ENCODE measurements around the gene PTCHD4. TPM values are rescaled to one million over a fixed set of nuclear protein-coding genes. Genes with fewer than 3 reads are reported as not detected.
A peak's percentile ranks its signal among the peaks of the same experiment; 100 is the strongest.
"Not testable (repeated sequence)": the region's sequence is repeated elsewhere in the genome, so short reads cannot be mapped to it uniquely, and the experiment has no call there.

Gene PTCHD4
- polyA plus RNA-seq (2012; ENCODE audit: missing spikeins), result not detected

GRCh38 chr6:48111143-48111506 is at the start of gene PTCHD4:
Gene PTCHD4, minus strand, starts transcription at chr6:48111197. Its CDS starts 42,240 bp downstream, at chr6:48068957.
- TF ChIP-seq POLR2AphosphoS5 (IDR thresholded peaks at IDR 0.05; ENCODE audit: low read depth, low read length) (no peak), POLR2A (IDR thresholded peaks at IDR 0.05; ENCODE audit: low read depth, low read length) (no peak), TAF1 (IDR thresholded peaks at IDR 0.05; ENCODE audit: borderline replicate concordance, low read depth, low read length) (no peak)
- no peak for DNase-seq (ENCODE audit: insufficient read length)
- FAIRE-seq, result peak; percentile 58

GRCh38 chr6:48151142-48151541 is 40.1 kb upstream of the PTCHD4 start:
- TF ChIP-seq POLR2A (IDR thresholded peaks at IDR 0.05; ENCODE audit: low read depth, low read length) (no peak), TAF1 (IDR thresholded peaks at IDR 0.05; ENCODE audit: borderline replicate concordance, low read depth, low read length) (no peak), POLR2AphosphoS5 (IDR thresholded peaks at IDR 0.05; ENCODE audit: low read depth, low read length) (no peak)
- FAIRE-seq, result no peak
- DNase-seq (ENCODE audit: insufficient read length), result no peak

- no peak for TF ChIP-seq POLR2AphosphoS5 (IDR thresholded peaks at IDR 0.05; ENCODE audit: low read depth, low read length)
- TF ChIP-seq TAF1 (IDR thresholded peaks at IDR 0.05; ENCODE audit: borderline replicate concordance, low read depth, low read length), result no peak
- no peak for TF ChIP-seq POLR2A (IDR thresholded peaks at IDR 0.05; ENCODE audit: low read depth, low read length)
- FAIRE-seq (no peak), DNase-seq (ENCODE audit: insufficient read length) (no peak)
Measured at GRCh38 chr6:48150701-48151100, 39.7 kb upstream of the PTCHD4 start.

DNA sequence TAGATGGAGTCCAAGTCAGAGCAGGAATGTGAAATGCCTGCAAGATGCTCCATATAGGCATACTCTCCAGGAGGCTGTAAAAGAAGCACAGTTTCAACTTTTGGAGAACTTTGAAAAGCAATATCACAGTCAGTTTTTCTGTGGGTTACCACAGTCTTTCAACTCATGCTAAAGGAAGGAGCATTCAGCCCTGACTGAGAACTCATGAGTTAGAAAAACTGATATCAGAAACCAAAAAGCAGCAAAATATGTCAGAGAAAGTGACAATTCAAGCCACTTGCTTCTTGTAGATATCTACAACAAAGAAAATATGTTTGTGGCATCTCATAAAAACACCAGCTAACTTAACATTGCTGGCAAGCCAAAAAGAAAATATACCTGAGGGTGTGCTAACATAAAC is 36.1 kb upstream of the PTCHD4 start:
- DNase-seq (ENCODE audit: insufficient read length) (no peak), FAIRE-seq (no peak)
- TF ChIP-seq TAF1 (IDR thresholded peaks at IDR 0.05; ENCODE audit: borderline replicate concordance, low read depth, low read length), result no peak
- no peak for TF ChIP-seq POLR2A (IDR thresholded peaks at IDR 0.05; ENCODE audit: low read depth, low read length)
- TF ChIP-seq POLR2AphosphoS5 (IDR thresholded peaks at IDR 0.05; ENCODE audit: low read depth, low read length), result no peak

- no peak for TF ChIP-seq TAF1 (IDR thresholded peaks at IDR 0.05; ENCODE audit: borderline replicate concordance, low read depth, low read length)
- no peak for TF ChIP-seq POLR2AphosphoS5 (IDR thresholded peaks at IDR 0.05; ENCODE audit: low read depth, low read length)
- TF ChIP-seq POLR2A (IDR thresholded peaks at IDR 0.05; ENCODE audit: low read depth, low read length), result no peak
- DNase-seq (ENCODE audit: insufficient read length) (no peak), FAIRE-seq (no peak)
Measured at GRCh38 chr6:48144021-48144420, 33.0 kb upstream of the PTCHD4 start.

- TF ChIP-seq POLR2A (IDR thresholded peaks at IDR 0.05; ENCODE audit: low read depth, low read length) (no peak), TAF1 (IDR thresholded peaks at IDR 0.05; ENCODE audit: borderline replicate concordance, low read depth, low read length) (no peak), POLR2AphosphoS5 (IDR thresholded peaks at IDR 0.05; ENCODE audit: low read depth, low read length) (no peak)
- DNase-seq (ENCODE audit: insufficient read length) (no peak), FAIRE-seq (no peak)
Measured at GRCh38 chr6:48141975-48142374, 31.0 kb upstream of the PTCHD4 start.

GRCh38 chr6:48139818-48140614 is 29.0 kb upstream of the PTCHD4 start:
- TF ChIP-seq POLR2A (IDR thresholded peaks at IDR 0.05; ENCODE audit: low read depth, low read length) (no peak), TAF1 (IDR thresholded peaks at IDR 0.05; ENCODE audit: borderline replicate concordance, low read depth, low read length) (no peak), POLR2AphosphoS5 (IDR thresholded peaks at IDR 0.05; ENCODE audit: low read depth, low read length) (no peak)
- FAIRE-seq, result no peak
- DNase-seq (ENCODE audit: insufficient read length), result no peak

DNA sequence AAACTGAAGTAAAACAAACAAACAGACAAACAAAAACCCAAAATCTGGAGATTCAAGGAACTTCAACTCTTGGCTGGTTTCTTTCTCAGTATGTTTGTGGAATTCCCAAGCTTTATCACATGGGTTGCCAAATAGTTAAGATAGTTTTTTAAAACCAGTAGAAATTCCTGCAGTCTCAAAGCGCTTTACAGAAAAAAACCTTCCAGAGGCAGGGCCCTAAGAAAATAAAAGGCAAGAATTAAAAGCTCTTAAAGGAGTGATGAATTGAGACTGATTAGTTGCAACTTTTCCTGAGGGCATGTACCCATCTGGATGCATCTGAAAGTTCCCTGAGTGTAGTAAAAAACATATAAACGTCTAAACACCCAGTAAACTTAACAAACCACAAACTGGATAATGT is 25.9 kb upstream of the PTCHD4 start:
- no peak for DNase-seq (ENCODE audit: insufficient read length)
- no peak for TF ChIP-seq TAF1 (IDR thresholded peaks at IDR 0.05; ENCODE audit: borderline replicate concordance, low read depth, low read length)
- no peak for TF ChIP-seq POLR2AphosphoS5 (IDR thresholded peaks at IDR 0.05; ENCODE audit: low read depth, low read length)
- no peak for TF ChIP-seq POLR2A (IDR thresholded peaks at IDR 0.05; ENCODE audit: low read depth, low read length)
- no peak for FAIRE-seq

DNA sequence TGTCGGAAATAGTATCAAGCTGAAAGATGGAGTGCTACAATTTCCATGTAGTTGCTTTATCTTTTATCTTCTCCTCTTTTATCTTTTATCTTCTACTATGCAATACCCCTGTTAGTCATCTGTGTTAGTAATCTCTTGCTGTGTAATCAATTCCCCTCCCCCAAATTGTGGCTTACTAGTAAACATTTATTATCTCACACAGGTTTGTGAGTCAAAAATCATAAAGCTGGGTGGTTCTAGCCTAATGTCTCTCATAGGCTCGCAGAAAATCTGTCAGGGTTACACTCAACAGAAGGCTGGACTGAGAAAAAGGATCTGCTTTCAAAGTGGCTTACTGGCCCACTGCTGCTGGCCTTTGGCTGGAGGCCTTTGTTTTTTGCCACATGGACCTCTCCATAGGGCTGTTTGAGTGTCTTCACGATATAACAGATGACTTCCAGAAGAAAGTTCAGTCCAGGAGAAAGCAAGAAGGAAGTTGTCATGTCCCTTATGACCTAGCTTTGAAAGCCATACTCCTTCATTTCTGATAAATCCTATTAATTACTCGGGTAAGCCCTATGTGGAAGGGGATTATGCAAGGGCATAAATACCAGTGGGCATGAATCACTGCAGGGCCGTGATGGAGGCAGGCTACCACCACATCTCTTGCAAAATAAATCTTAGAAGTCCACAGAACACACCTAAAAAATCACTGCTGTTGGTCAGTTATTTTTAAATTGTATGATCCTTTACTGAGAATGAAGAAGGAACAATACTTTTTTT is 24.5 kb upstream of the PTCHD4 start:
- FAIRE-seq, result no peak
- DNase-seq (ENCODE audit: insufficient read length), result no peak
- TF ChIP-seq POLR2AphosphoS5 (IDR thresholded peaks at IDR 0.05; ENCODE audit: low read depth, low read length), result no peak
- no peak for TF ChIP-seq TAF1 (IDR thresholded peaks at IDR 0.05; ENCODE audit: borderline replicate concordance, low read depth, low read length)
- no peak for TF ChIP-seq POLR2A (IDR thresholded peaks at IDR 0.05; ENCODE audit: low read depth, low read length)

DNA sequence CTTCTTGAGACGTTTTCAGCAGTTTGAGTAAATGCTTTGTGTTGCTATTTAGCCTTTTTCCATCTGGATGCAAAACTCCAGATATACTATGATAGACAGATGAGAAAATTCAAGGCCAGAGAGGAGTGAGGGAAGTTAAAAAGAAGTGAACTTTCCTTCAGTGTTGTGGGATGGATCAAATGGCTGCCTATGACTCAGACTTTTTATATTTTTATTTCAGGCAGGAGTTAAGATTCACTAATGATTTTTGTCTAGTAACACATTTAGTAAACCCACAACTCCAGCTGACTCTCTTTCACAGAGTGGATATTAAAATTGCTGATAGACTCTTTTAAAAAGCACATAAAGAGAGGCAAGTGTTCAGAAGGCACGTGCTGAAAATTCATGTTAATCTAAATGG is 23.2 kb upstream of the PTCHD4 start:
- no peak for FAIRE-seq
- TF ChIP-seq POLR2AphosphoS5 (IDR thresholded peaks at IDR 0.05; ENCODE audit: low read depth, low read length) (no peak), TAF1 (IDR thresholded peaks at IDR 0.05; ENCODE audit: borderline replicate concordance, low read depth, low read length) (no peak), POLR2A (IDR thresholded peaks at IDR 0.05; ENCODE audit: low read depth, low read length) (no peak)
- no peak for DNase-seq (ENCODE audit: insufficient read length)

DNA sequence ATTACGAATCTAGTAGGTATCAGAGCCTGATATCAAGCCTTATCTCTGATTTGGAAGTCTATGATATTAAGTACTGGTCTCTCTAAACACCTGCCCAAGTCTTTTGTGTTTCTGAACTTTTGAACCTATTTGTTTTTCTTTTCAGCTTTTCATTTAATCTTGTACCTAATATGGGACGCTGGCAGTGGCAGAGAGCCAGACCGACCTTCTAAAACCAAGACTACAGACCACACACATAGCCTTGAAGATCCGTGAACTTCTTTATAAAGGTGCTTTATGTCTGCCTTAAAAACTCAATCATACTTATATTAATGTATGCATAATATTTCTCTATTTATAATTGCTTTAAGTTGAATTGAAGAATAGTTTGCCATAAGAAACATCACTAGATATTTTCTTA is 12.6 kb upstream of the PTCHD4 start:
- no peak for DNase-seq (ENCODE audit: insufficient read length)
- FAIRE-seq, result no peak
- TF ChIP-seq POLR2A (IDR thresholded peaks at IDR 0.05; ENCODE audit: low read depth, low read length), result no peak
- TF ChIP-seq POLR2AphosphoS5 (IDR thresholded peaks at IDR 0.05; ENCODE audit: low read depth, low read length), result no peak
- no peak for TF ChIP-seq TAF1 (IDR thresholded peaks at IDR 0.05; ENCODE audit: borderline replicate concordance, low read depth, low read length)

DNA sequence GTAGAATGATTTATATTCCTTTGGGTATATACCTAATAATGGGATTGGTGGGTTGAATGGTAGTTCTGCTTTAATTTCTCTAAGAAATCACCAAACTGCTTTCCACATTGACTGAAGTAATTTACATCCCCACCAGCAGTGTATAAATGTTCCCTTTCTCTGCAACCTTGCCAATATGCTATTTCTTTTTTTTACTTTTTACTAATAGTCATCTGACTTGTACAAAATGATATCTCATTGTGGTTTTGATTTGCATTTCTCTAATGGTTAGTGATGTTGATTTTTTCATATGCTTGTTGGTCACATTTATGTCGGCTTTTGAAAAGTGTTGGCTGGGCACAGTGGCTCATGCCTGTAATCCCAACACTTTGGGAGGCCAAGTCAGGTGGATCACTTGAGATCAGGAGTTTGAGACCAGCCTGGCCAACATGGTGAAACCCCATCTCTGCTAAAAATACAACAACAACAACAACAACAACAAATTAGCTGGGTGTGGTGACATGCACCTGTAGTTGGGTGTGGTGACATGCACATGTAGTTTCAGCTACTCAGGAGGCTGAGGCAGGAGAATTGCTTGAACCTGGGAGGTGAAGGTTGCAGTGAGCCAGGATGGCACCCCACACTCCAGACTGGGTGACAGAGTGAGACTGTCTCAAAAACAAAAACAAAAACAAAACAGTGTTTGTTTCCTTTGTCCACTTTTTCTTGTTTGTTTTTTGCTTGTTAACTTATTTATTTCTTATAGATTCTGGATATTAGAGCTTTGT is 11.2 kb upstream of the PTCHD4 start:
- DNase-seq (ENCODE audit: insufficient read length); FAIRE-seq: not testable (repeated sequence)

Data from GM12892 (cell line).